GM19193 (cell line): ENCODE measurements around the gene TRPV2.

Source experiments
- POLR2A ChIP-seq: IDR thresholded peaks from 4 replicates; pipeline ENCODE4 v1.6.1; 2011; ENCODE audit not compliant: insufficient read depth, insufficient read length; ENCODE audit errors: extremely low read depth

TRPV2 gene

GRCh38 chr17:16398270-16399267 is 16.8 kb upstream of the TRPV2 start:
- TF ChIP-seq POLR2A, result peak; percentile 21

DNA sequence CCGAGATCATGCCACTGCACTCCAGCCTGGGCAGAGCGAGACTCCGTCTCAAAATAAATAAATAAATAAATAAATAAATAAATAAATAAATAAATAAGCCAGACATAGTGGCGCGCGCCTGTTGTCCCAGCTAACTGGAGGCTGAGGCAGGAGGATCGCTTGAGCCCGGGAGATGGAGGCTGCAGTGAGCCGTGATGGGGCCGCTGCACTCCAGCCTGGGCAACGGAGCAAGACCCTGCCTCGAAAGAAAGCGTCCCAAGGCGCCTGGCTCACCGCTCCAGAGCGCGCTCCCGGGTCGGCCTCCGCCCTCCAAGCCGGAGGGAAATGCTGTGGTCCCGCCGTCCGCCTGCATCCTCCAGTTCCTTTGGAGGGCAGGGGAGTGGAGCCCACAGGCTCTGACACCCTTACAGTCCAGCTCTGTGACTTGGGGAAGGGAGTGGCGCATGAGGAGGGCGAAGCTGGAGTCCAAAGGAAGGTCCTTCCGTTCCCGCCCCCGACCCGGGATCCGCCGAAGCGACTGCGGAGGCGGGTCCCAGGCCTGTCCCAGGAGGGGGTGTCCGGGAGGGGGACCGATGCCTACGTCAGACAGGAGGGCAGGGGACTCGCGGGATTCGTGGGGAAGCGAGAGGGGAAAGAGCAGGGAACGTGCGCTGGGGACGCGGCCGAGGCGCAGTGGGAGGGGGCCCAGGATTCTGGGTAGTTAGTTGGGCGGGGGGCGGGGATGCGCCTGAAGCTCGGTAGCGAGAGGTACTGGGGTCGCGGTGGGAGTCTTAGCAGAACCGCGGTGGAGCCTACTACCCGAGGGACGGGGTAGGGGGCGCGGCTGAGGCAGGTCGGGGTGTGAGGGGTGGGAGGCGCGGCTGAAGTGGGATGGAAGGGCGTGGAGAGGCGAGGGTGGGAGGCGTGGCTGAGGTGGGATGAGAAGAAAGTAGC is 8.4 kb upstream of the TRPV2 start:
- peak; percentile 13 for TF ChIP-seq POLR2A

DNA sequence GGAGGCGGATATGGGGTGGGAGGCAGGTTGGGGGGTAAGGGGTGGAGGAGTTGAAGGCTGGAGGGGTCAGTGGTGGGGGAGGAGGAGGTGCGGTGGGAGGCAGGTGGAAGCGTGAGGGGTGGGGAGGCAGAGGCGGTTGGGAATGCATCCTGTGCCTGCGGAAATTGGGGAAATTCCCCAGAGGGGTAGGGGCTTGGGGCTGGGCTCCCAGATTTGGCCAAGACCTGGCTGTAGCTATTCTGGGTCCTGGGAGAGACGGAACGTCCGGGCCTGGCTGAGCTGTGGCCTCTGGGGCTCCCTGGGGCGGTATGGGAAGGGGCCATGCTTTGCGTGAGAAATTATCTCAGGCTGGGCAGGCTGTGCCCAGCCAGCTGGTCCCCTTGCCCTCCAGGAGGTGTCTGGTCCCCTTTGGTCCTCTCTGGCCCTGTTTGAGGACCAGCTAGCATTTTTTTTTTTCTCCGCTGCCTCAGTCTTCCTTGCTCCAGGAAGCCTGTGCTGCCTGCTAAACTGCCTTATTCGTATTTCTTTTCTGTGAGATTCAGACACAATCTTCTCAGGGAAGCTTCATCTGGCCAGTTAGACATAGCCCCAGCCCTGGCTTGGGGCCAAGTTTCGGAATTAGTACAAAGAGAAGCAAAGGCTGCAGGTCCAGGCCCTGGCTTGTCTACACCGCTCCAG is 7.3 kb upstream of the TRPV2 start:
- TF ChIP-seq POLR2A, result peak; percentile 31

GRCh38 chr17:16417399-16417798 is 2.0 kb downstream of the TRPV2 start:
- TF ChIP-seq POLR2A, result no peak

GRCh38 chr17:16417896-16418684 is 2.7 kb downstream of the TRPV2 start:
- TF ChIP-seq POLR2A, result no peak

GRCh38 chr17:16418685-16419068 is 3.3 kb downstream of the TRPV2 start:
- no peak for TF ChIP-seq POLR2A

DNA sequence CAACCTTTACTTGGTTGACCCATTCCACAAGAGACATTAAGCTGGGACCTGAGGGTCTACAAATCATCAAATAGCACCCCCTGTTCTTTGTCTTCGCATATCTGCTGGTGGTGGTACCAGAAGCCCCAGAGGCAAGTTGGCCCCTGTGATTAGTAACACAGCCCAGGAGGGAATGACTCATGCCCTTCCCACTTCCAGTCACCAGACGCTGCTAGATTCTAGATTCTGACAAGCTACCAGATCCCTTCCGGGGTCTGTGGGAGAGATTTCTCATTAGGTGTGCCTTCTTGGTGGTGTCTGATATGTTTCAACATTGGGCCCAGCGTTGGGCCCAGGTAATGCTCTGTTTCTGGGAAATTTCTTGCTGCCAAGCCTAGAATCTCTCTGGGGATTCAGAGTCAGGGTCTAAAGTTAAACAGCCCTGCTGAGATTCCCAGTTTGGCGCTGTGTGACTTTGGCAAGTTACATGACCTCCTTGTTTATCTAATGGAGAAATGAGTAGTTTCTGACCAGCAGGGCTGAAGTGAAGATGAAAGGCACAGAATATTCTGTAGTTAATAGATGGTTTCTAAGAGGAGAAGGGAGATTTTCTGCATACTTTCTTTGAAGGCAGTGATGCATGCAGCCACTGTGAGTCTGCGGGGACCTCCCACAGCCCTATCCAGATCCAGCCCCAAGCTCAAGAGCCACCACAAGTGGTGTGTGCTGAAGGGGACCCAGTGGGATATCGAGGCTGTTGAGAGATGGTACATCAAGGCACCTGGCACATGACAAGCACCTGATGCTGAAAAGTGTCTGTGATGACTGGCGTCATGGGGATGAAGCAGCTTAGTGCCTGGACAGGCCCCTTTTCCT is 3.9 kb downstream of the TRPV2 start:
- TF ChIP-seq POLR2A, result peak; percentile 32

- TF ChIP-seq POLR2A, result no peak
Observed at GRCh38 chr17:16419929-16420271, 4.5 kb downstream of the TRPV2 start.

GRCh38 chr17:16422416-16422815 is 7.0 kb downstream of the TRPV2 start:
- no peak for TF ChIP-seq POLR2A

- no peak for TF ChIP-seq POLR2A
Observed at GRCh38 chr17:16423226-16423872, 8.0 kb downstream of the TRPV2 start.

- TF ChIP-seq POLR2A, result no peak
Observed at GRCh38 chr17:16425202-16425601, 9.8 kb downstream of the TRPV2 start.

GRCh38 chr17:16425698-16426659 is 10.6 kb downstream of the TRPV2 start:
- no peak for TF ChIP-seq POLR2A
